Endometrial microvascular endothelial cells (primary cell): ENCODE results near the gene EXOSC3. TPM values are rescaled to one million over a fixed set of nuclear protein-coding genes. Genes with fewer than 3 reads are reported as not detected.
"Not testable (repeated sequence)": the region's sequence is repeated elsewhere in the genome, so short reads cannot be mapped to it uniquely, and the experiment has no call there.

Source experiments
- in situ Hi-C: cut with HindIII; loops from 2 replicates; pipeline ENCODE4 v1.10.0; 2017; ENCODE audit warnings: low sequenced_read_pairs, low pct_unique_long_range_greater_than_20kb; ENCODE audit errors: inconsistent ontology term
- total RNA-seq: library from RNA; depleted of rRNA; stranded (reverse); fragments of >200 nt; gene quantifications from one replicate; pipeline ENCODE4 v1.2.3, GENCODE V29; 2015; ENCODE audit errors: inconsistent ontology term

The EXOSC3 gene
- 20.8 TPM for total RNA-seq

- in situ Hi-C loops: no loop called here
Observed at GRCh38 chr9:37784616-37785483, at the start of gene EXOSC3. Gene EXOSC3, minus strand, starts transcription at chr9:37785064. Its CDS starts 20 bp downstream, at chr9:37785044.

- in situ Hi-C loops: no loop called here
Observed at GRCh38 chr9:37827483-37828165, 42.8 kb upstream of the EXOSC3 start.

GRCh38 chr9:37825174-37825573, 40.3 kb upstream of the EXOSC3 start:
- in situ Hi-C loops: not testable (repeated sequence)

- in situ Hi-C loops: no loop called here
Observed at GRCh38 chr9:37820142-37820541, 35.3 kb upstream of the EXOSC3 start.

- in situ Hi-C loops: no loop called here
Observed at GRCh38 chr9:37818849-37819248, 34.0 kb upstream of the EXOSC3 start.

- in situ Hi-C loops: no loop called here
Observed at GRCh38 chr9:37812773-37813379, 28.0 kb upstream of the EXOSC3 start.

- in situ Hi-C loops: no loop called here
Observed at GRCh38 chr9:37811906-37812476, 27.1 kb upstream of the EXOSC3 start.

GRCh38 chr9:37809676-37810075, 24.8 kb upstream of the EXOSC3 start:
- in situ Hi-C loops: not testable (repeated sequence)

- in situ Hi-C loops: no loop called here
Observed at GRCh38 chr9:37806271-37806670, 21.4 kb upstream of the EXOSC3 start.

- in situ Hi-C loops: no loop called here
Observed at GRCh38 chr9:37801959-37802711, 17.3 kb upstream of the EXOSC3 start.

GRCh38 chr9:37801287-37801850, 16.5 kb upstream of the EXOSC3 start:
- in situ Hi-C loops: no loop called here

GRCh38 chr9:37800631-37801286, 15.9 kb upstream of the EXOSC3 start, which contains the start of gene DCAF10:
Gene DCAF10, plus strand, starts transcription at chr9:37800797. Its CDS starts 70 bp downstream, at chr9:37800867.
- in situ Hi-C loops: no loop called here

- in situ Hi-C loops: no loop called here
Observed at GRCh38 chr9:37798677-37799076, 13.8 kb upstream of the EXOSC3 start.

- in situ Hi-C loops: no loop called here
Observed at GRCh38 chr9:37796232-37796631, 11.4 kb upstream of the EXOSC3 start.

GRCh38 chr9:37792122-37792521, 7.3 kb upstream of the EXOSC3 start:
- in situ Hi-C loops: no loop called here

GRCh38 chr9:37790096-37790495, 5.2 kb upstream of the EXOSC3 start:
- in situ Hi-C loops: no loop called here

- in situ Hi-C loops: no loop called here
Observed at GRCh38 chr9:37788332-37788731, 3.5 kb upstream of the EXOSC3 start.

- in situ Hi-C loops: no loop called here
Observed at GRCh38 chr9:37787059-37787458, 2.2 kb upstream of the EXOSC3 start.
